Prostate gland (tissue), 2 donors: ENCODE data around the gene SGCB.

Source experiments
- POLR2A ChIP-seq: fragments of 450-650 bp; IDR thresholded peaks from one replicate; pipeline ENCODE4 v1.6.1; 2016; ENCODE audit warnings: antibody characterized with exemption, mild to moderate bottlenecking
- TF ChIP-seq, protein P1 (sequence below), 4 experiments: fragments of 200-600 bp in 2 of 4; fragments of 450-650 bp in 2 of 4; sonication (generic) in 2 of 4; IDR thresholded peaks; 1 replicate in 3 of 4; 2 replicates in 1 of 4; pipeline ENCODE4 v1.5.1; 2016 to 2019; ENCODE audit warnings: antibody characterized with exemption in 4 of 4, mild to moderate bottlenecking in 2 of 4, moderate library complexity in 2 of 4

GRCh38 chr4:52069571-52069970 lies 31.5 kb upstream of the SGCB start:
- TF ChIP-seq, protein P1, sequence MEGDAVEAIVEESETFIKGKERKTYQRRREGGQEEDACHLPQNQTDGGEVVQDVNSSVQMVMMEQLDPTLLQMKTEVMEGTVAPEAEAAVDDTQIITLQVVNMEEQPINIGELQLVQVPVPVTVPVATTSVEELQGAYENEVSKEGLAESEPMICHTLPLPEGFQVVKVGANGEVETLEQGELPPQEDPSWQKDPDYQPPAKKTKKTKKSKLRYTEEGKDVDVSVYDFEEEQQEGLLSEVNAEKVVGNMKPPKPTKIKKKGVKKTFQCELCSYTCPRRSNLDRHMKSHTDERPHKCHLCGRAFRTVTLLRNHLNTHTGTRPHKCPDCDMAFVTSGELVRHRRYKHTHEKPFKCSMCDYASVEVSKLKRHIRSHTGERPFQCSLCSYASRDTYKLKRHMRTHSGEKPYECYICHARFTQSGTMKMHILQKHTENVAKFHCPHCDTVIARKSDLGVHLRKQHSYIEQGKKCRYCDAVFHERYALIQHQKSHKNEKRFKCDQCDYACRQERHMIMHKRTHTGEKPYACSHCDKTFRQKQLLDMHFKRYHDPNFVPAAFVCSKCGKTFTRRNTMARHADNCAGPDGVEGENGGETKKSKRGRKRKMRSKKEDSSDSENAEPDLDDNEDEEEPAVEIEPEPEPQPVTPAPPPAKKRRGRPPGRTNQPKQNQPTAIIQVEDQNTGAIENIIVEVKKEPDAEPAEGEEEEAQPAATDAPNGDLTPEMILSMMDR (IDR thresholded peaks at IDR 0.05): no peak
- no peak for TF ChIP-seq POLR2A
